Ascending aorta (tissue), 2 donors: Measurements from ENCODE around the gene GYG2. TPM values are rescaled to one million over a fixed set of nuclear protein-coding genes. Genes with fewer than 3 reads are reported as not detected.

Experiments
- DNase-seq, 2 donors: peaks; one replicate each; pipeline ENCODE4 v3.0.0-alpha.2; 2019; ENCODE audit warnings: low spot score in 2 of 2
- H3K27ac ChIP-seq, 2 donors: fragments of 200-600 bp; sonication (generic); one replicate each; pipeline ENCODE4 v1.5.1; 2016 to 2017; ENCODE audit warnings: mild to moderate bottlenecking in 1 of 2
- H3K27me3 ChIP-seq: fragments of 200-600 bp; sonication (generic); one replicate; pipeline ENCODE4 v1.5.1; 2017
- H3K36me3 ChIP-seq, 2 donors: fragments of 200-600 bp; sonication (generic); one replicate each; pipeline ENCODE4 v1.5.1; 2016
- H3K4me1 ChIP-seq, 2 donors: fragments of 200-600 bp; sonication (generic); one replicate each; pipeline ENCODE4 v1.5.1; 2016 to 2017; ENCODE audit warnings: mild to moderate bottlenecking in 1 of 2
- H3K4me3 ChIP-seq, 2 donors: fragments of 200-600 bp; sonication (generic); one replicate each; pipeline ENCODE4 v1.5.1; 2016 to 2017; ENCODE audit warnings: mild to moderate bottlenecking in 1 of 2
- H3K9me3 ChIP-seq, 2 donors: fragments of 200-600 bp; sonication (generic); one replicate each; pipeline ENCODE4 v1.5.1; 2016
- intact Hi-C: fragments of 100-400 bp; cut with DNase I; formaldehyde crosslinking; loops from one replicate; pipeline ENCODE4 v1.15.1; 2023
- total RNA-seq: library from RNA; depleted of rRNA; stranded (reverse); fragments of >200 nt; gene quantifications from one replicate; pipeline ENCODE4 v1.1.0, GENCODE V29; 2016
- TF ChIP-seq, protein P1 (sequence below), 3 experiments: fragments of 200-600 bp in 2 of 3; fragments of 450-650 bp in 1 of 3; sonication (generic) in 2 of 3; IDR thresholded peaks; one replicate each; pipeline ENCODE4 v1.5.1; 2016 to 2019; ENCODE audit warnings: antibody characterized with exemption in 3 of 3, mild to moderate bottlenecking in 1 of 3, moderate library complexity in 1 of 3

GYG2 gene
- total RNA-seq, 1 donor from 2014 or later, result 0.64 TPM

DNA sequence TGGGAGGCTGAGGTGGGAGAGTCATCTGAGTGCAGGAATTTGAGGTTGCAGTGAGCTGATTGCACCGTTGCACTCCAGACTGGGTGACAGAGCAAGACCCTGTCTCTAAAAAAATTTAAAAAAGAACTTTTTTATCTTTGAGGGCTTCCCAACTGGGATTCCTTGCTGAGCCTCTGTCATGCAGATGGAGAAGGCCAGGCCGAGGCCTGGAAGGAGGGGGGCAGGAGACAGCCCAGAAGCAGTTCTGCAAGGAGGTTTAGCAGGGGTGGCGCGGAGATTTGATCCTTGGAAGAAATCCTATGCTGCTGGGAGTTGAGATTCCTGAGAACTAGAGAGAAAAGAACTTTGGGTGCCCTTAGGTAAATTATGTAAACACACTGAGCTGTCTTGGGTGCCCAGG is 102.9 kb downstream of the GYG2 start:
- TF ChIP-seq, protein P1, sequence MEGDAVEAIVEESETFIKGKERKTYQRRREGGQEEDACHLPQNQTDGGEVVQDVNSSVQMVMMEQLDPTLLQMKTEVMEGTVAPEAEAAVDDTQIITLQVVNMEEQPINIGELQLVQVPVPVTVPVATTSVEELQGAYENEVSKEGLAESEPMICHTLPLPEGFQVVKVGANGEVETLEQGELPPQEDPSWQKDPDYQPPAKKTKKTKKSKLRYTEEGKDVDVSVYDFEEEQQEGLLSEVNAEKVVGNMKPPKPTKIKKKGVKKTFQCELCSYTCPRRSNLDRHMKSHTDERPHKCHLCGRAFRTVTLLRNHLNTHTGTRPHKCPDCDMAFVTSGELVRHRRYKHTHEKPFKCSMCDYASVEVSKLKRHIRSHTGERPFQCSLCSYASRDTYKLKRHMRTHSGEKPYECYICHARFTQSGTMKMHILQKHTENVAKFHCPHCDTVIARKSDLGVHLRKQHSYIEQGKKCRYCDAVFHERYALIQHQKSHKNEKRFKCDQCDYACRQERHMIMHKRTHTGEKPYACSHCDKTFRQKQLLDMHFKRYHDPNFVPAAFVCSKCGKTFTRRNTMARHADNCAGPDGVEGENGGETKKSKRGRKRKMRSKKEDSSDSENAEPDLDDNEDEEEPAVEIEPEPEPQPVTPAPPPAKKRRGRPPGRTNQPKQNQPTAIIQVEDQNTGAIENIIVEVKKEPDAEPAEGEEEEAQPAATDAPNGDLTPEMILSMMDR (IDR thresholded peaks at IDR 0.05), result no peak
- Histone ChIP-seq H3K4me3 (no peak overlapping the region), H3K4me1 (no peaks in the 10 kb centered on the region), H3K27me3 (no peaks in the 10 kb centered on the region), H3K27ac (no peak overlapping the region), H3K36me3 (no peaks in the 10 kb centered on the region), H3K9me3 (no peaks in the 10 kb centered on the region)
- intact Hi-C loops, result no loop called here
- DNase-seq, result no peak

Other genes starting within 250 kb of the GYG2 start
- gene CD99, start 137.6 kb upstream of the GYG2 start, total RNA-seq, result 262 TPM
- gene XG, start 76.9 kb upstream of the GYG2 start, total RNA-seq, result 1.3 TPM
- 91.9 TPM for gene ARSD, start 100.4 kb downstream of the GYG2 start, total RNA-seq
- not detected for gene ARSH, start 177.6 kb downstream of the GYG2 start, total RNA-seq
- gene ARSF, start 212.5 kb downstream of the GYG2 start, total RNA-seq, result not detected